Colonic mucosa (tissue), 4 donors: ENCODE results near the gene ZSWIM7. TPM values are rescaled to one million over a fixed set of nuclear protein-coding genes. Genes with fewer than 3 reads are reported as not detected.
A peak's percentile ranks its signal among the peaks of the same experiment; 100 is the strongest.

Source experiments
- DNase-seq: peaks from one replicate; pipeline ENCODE4 v3.0.0-alpha.2; 2020
- H3K27ac ChIP-seq: fragments of 200-600 bp; one replicate; pipeline ENCODE4 v1.8.0; 2021
- H3K27me3 ChIP-seq: fragments of 200-600 bp; one replicate; pipeline ENCODE4 v1.8.0; 2021
- H3K36me3 ChIP-seq: fragments of 200-600 bp; one replicate; pipeline ENCODE4 v1.8.0; 2021
- H3K4me1 ChIP-seq: fragments of 200-600 bp; one replicate; pipeline ENCODE4 v1.8.0; 2021; ENCODE audit warnings: mild to moderate bottlenecking
- H3K4me3 ChIP-seq: fragments of 200-600 bp; one replicate; pipeline ENCODE4 v1.8.0; 2021
- H3K9ac ChIP-seq, 2 donors: one replicate each; pipeline ENCODE4 v1.7.0; 2013; ENCODE audit warnings: control low read depth in 2 of 2, low read depth in 2 of 2, low read length in 2 of 2
- H3K9me3 ChIP-seq: fragments of 200-600 bp; one replicate; pipeline ENCODE4 v1.8.0; 2021
- CTCF ChIP-seq: fragments of 200-600 bp; IDR thresholded peaks from one replicate; pipeline ENCODE4 v1.8.0; 2022; ENCODE audit warnings: antibody characterized with exemption, mild to moderate bottlenecking
- intact Hi-C: fragments of 100-400 bp; cut with DNase I; formaldehyde crosslinking; loops from one replicate; pipeline ENCODE4 v1.14.1; 2022
- total RNA-seq, 2 donors: library from RNA; stranded (reverse); fragmentation: NEBNext Ultra II Directional in 1 of 2; extraction: Animal tissue kit (Norgen Biotek cat#: 25700) in 1 of 2; gene quantifications; one replicate each; pipeline ENCODE4 v1.2.1, GENCODE V29; 2021
- donor health status: healthy.
- donor health status: DM: no; HTN: no; CAD: no.
- donor health status: DM: no; HTN: no; CAD: no.

ZSWIM7 gene
- total RNA-seq, 2 donors from 2014 or later, result 17.7 to 18.8 TPM

DNA sequence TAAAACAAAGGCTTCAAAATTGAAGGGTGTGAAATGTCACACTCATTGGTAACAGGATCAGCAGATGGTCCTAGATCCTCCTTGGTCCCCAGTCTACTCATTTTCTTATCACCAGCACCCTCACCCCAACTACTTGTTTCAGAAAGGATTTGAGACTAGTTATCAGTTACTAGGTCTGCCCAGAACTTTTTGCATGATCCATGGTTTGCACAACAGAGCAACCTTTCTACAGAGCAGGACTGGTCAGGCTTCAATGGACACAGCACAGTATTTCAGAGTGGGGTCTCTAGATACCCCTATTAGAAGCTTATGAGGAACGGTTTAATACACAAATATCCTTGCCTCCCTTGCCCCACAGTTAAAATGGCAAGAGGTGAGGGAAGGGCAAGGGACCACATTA is 25.7 kb upstream of the ZSWIM7 start:
- Histone ChIP-seq H3K4me3 (no peak overlapping the region), H3K4me1 (no peaks in the 10 kb centered on the region), H3K9me3 (no peaks in the 10 kb centered on the region), H3K36me3 (peaks cover 20% of the 10 kb centered on the region), H3K9ac (no peak overlapping the region), H3K27ac (no peak overlapping the region), H3K27me3 (no peaks in the 10 kb centered on the region)
- intact Hi-C loops, result no loop called here
- no peak for DNase-seq
- TF ChIP-seq CTCF, result no peak

DNA sequence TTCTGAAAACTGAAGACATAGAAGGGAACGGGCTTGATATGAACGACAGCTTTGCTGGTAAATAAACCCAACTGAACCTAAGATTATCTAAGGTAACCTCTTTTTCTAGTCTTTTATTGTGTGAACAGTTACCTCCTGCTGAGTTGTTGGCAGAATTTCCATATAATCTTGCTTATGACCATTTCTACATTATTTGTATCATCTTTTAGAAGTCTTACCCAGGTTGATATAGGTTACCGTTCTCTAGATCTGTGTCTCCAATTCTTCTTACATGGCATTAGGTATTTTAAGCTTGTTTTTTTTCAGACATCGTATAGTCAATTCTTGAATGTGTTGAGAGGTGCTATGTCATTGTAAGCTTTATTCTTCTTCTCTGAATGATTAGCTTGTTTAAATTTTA is 24.4 kb upstream of the ZSWIM7 start:
- Histone ChIP-seq H3K4me1 (no peaks in the 10 kb centered on the region), H3K27ac (no peak overlapping the region), H3K4me3 (no peak overlapping the region), H3K36me3 (peaks cover 11% of the 10 kb centered on the region), H3K27me3 (no peaks in the 10 kb centered on the region), H3K9ac (no peak overlapping the region), H3K9me3 (no peaks in the 10 kb centered on the region)
- intact Hi-C loops, result no loop called here
- DNase-seq, result no peak
- no peak for TF ChIP-seq CTCF

- Histone ChIP-seq H3K9me3 (no peaks in the 10 kb centered on the region), H3K9ac (no peak overlapping the region), H3K36me3 (no peaks in the 10 kb centered on the region), H3K4me1 (no peaks in the 10 kb centered on the region), H3K27ac (no peak overlapping the region), H3K4me3 (no peak overlapping the region), H3K27me3 (no peaks in the 10 kb centered on the region)
- TF ChIP-seq CTCF, result no peak
- intact Hi-C loops, result no loop called here
- no peak for DNase-seq
These were observed 19.8 kb upstream of the ZSWIM7 start for GRCh38 chr17:16019347-16019746.

DNA sequence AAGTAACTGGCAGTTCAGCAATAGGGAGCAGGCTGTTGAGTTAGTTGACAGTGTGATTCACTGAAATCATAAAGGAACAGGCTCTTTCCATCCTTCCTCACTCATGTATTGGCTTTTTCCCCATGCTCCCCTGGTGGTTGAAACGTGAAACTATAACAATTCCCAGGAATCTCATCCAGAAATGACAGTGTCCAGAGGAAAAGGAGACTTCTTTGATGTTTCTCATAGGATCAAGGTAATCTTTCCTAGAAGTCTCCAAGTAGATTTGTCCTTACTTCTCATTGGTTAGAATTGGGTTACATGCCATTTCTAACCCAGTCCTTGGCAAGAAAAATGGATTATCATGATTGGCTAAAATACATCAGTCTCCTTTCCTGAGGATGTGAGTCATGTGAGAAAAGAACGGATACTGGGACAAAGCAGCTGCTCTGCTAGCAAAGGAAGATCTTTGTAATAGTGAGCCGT is 14.5 kb upstream of the ZSWIM7 start:
- H3K36me3 ChIP-seq, result peaks cover 3% of the 10 kb centered on the region
- intact Hi-C loops, result no loop called here
- H3K4me3 ChIP-seq, result no peak overlapping the region
- no peaks in the 10 kb centered on the region for H3K4me1 ChIP-seq
- peak; percentile 31 for TF ChIP-seq CTCF
- H3K9me3 ChIP-seq, result no peaks in the 10 kb centered on the region
- H3K27ac ChIP-seq, result no peak overlapping the region
- no peak overlapping the region for H3K9ac ChIP-seq
- no peaks in the 10 kb centered on the region for H3K27me3 ChIP-seq
- no peak for DNase-seq

- no peak overlapping the region for H3K27ac ChIP-seq
- no peak for TF ChIP-seq CTCF
These were observed 7.9 kb upstream of the ZSWIM7 start for GRCh38 chr17:16007439-16007838.

GRCh38 chr17:16005636-16006035 is 6.1 kb upstream of the ZSWIM7 start:
- Histone ChIP-seq H3K27me3 (no peaks in the 10 kb centered on the region), H3K4me3 (no peak overlapping the region), H3K4me1 (peaks cover 9% of the 10 kb centered on the region), H3K9ac (no peak overlapping the region), H3K9me3 (no peaks in the 10 kb centered on the region), H3K36me3 (peaks cover 26% of the 10 kb centered on the region), H3K27ac (no peak overlapping the region)
- no peak for DNase-seq
- TF ChIP-seq CTCF, result no peak
- intact Hi-C loops, result no loop called here

More at GRCh38 chr17:16007439-16007838, 7.9 kb upstream of the ZSWIM7 start:
- Histone ChIP-seq H3K4me1 (no peaks in the 10 kb centered on the region), H3K9ac (no peak overlapping the region), H3K9me3 (no peaks in the 10 kb centered on the region), H3K4me3 (no peak overlapping the region), H3K36me3 (peaks cover 26% of the 10 kb centered on the region), H3K27me3 (no peaks in the 10 kb centered on the region)
- no peak for DNase-seq
- intact Hi-C loops, result no loop called here
